ENCODE results near the gene CNGA3.

The CNGA3 gene

DNA sequence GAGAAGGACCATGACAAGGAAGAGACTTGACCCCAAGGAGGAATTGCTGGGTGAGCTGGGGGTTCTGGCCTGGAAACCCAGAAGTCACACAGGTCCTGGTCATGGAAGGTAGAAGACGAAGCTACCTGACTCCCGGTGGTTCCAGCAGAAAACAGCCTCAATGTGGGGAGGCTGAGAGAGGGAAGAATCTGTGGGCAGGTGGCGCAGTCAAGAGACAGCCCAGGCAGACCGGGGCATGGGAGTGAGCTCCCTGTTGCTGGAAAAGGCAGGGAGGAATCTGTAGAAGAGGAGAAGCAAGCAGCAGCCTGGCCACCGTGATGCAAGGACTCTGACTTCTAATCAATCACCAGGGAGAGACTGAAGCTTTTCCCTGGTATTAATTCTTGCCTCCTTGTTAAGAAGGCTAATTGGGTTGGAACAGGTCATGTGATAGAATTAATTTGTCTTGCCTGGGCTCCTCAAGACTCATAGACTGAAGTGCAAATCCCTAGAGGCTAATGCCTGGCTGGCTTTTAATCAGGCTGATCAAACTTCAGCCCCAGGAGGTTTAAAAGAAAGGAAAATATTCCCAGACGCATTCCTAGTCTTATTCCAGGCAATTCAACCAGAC lies 30.1 kb downstream of the CNGA3 start:
- in situ Hi-C loops (cut with HindIII; ENCODE audit: low sequenced_read_pairs) = loop anchor here (25.0 kb wide), 1 partner anchor 564 kb away; no protein-coding TSS in a partner anchor

GRCh38 chr2:98376996-98377395 lies 30.7 kb downstream of the CNGA3 start:
- in situ Hi-C loops (cut with HindIII; ENCODE audit: low sequenced_read_pairs) = loop anchor here (25.0 kb wide), 1 partner anchor 565 kb away; no protein-coding TSS in a partner anchor

GRCh38 chr2:98377544-98377943 lies 31.3 kb downstream of the CNGA3 start:
- in situ Hi-C loops (cut with HindIII; ENCODE audit: low sequenced_read_pairs) = loop anchor here (25.0 kb wide), 1 partner anchor 565 kb away; no protein-coding TSS in a partner anchor

DNA sequence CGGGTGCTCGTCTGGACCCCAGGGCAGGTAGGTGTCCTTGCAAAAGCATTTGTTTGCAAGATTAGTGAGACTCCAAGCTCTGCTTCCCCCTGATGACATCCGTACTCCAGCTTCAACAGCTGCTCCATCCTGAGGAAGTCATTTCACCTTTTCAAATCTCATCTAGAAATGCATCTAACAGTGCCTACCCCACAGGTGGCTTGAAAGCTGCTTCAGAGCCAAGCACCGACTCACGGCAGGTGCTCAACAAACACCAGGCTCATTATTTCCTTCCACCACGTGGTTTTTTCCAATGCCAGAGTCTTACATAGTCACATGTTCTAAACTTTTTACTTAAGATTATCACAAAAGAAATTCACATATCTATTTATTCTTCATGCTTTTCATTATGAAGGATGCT lies 31.9 kb downstream of the CNGA3 start:
- in situ Hi-C loops (cut with HindIII; ENCODE audit: low sequenced_read_pairs) = loop anchor here (25.0 kb wide), 1 partner anchor 566 kb away; no protein-coding TSS in a partner anchor

DNA sequence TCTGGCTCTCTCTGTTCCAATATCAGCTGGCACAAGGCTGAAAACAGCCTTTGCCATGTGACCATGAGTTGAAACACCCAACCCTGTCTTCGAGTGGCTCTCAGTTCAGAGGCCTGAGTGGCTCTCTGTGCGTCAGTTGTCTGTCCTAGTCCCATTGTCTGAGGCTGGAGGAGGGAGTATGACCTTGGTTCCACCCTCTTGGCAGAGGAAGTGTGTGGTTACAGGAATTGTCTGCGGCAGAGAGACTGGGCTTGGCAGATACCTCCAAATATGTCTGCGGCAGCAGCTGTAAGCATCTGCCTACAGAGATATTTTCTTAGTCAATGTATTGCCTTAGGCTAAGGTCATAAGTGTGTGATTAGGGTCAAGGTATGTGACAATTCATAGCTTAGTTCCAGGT lies 32.6 kb downstream of the CNGA3 start:
- in situ Hi-C loops (cut with HindIII; ENCODE audit: low sequenced_read_pairs) = loop anchor here (25.0 kb wide), 1 partner anchor 567 kb away; no protein-coding TSS in a partner anchor

GRCh38 chr2:98379311-98380202 lies 33.3 kb downstream of the CNGA3 start:
- in situ Hi-C loops (cut with HindIII; ENCODE audit: low sequenced_read_pairs) = loop anchor here (25.0 kb wide), 1 partner anchor 567 kb away; no protein-coding TSS in a partner anchor

DNA sequence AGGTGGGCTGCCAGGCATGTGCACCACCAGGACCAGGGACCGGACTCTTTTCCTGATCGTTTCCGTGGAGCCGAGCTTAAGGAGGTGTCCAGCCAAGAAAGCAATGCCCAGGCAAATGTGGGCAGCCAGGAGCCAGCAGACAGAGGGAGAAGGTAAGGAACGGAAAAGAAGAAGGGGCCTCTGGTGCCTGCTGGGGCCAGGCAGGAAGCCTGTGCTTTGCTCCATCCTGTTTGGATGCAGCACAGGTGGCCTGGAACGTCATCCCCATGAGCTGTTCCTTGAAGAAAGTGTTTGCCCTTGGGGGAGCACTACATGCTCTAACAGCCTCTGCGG lies 33.9 kb downstream of the CNGA3 start:
- in situ Hi-C loops (cut with HindIII; ENCODE audit: low sequenced_read_pairs) = loop anchor here (25.0 kb wide), 1 partner anchor 568 kb away; no protein-coding TSS in a partner anchor

DNA sequence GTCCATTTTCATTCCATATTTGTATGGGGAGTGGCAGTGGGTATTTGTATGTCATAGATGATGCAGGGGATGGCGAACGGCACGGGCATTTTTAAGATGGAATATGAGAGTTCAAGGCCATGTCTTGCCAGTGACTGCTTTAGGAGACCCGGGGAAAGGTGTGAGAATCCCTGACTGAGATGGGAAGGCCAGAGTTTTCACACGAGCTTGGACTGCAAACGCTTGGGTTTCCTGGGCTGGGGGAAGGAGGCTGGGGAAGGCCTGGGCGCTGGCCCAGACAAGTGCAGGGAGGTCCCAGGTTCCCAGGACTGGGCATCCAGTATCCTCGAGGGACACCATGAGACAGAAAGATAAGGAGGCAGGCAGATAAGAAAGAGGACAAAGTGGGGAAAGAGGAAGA lies 35.2 kb downstream of the CNGA3 start:
- in situ Hi-C loops (cut with HindIII; ENCODE audit: low sequenced_read_pairs) = loop anchor here (25.0 kb wide), 1 partner anchor 569 kb away; no protein-coding TSS in a partner anchor

GRCh38 chr2:98382086-98382485 lies 35.8 kb downstream of the CNGA3 start:
- in situ Hi-C loops (cut with HindIII; ENCODE audit: low sequenced_read_pairs) = loop anchor here (25.0 kb wide), 1 partner anchor 570 kb away; no protein-coding TSS in a partner anchor

GRCh38 chr2:98382739-98383138 lies 36.5 kb downstream of the CNGA3 start:
- in situ Hi-C loops (cut with HindIII; ENCODE audit: low sequenced_read_pairs) = loop anchor here (25.0 kb wide), 1 partner anchor 570 kb away; no protein-coding TSS in a partner anchor

DNA sequence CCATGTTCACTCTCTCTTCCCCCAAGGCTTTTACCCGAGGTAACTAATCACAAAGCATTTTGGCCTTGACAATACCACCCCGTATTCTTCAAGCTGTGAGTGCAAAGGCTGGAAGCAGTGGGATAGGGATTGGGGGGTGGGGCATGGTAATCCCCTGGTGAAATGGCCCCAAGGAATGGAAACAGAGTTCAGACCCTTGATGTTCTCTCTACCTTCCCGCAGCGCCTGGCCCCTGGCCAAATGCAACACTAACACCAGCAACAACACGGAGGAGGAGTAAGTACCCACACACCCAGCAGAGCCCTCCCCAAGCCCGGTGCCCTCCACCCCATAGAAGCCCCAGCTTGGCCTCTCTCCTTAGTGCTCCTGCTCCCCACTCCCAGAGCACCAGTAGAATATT lies 36.9 kb downstream of the CNGA3 start:
- in situ Hi-C loops (cut with HindIII; ENCODE audit: low sequenced_read_pairs) = loop anchor here (25.0 kb wide), 1 partner anchor 571 kb away; no protein-coding TSS in a partner anchor

DNA sequence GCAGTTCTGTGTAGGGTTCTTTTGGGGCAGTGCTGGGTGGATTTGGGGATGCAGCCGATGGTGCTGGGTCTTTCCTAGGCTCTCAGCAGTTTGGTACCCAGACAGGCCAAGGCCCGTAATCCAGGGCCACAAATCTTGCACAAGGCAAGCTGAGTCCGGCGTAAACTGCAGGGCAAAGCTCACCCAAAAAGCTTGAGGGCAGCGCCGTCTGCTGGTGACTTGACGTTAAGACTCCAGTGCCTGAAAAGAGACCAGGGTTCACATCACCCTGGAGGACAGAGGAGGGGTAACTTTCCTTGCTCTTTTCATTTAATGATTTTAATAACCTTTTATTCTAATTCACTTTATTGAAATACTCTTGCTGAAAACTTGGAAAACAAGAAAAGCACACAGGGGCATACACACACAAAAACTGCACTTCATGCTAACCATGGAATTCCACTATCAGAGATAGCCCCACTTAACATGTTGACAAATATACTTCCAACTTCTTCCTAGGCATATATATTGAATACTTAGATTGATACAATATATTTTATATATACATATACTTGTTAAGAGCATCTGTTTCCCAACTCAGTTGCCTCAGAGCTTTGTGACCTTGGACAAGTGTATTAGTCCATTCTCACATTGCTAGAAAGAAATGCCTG lies 38.9 kb downstream of the CNGA3 start:
- in situ Hi-C loops (cut with HindIII; ENCODE audit: low sequenced_read_pairs) = loop anchor here (25.0 kb wide), 1 partner anchor 573 kb away; no protein-coding TSS in a partner anchor

GRCh38 chr2:98387478-98387877 lies 41.2 kb downstream of the CNGA3 start:
- in situ Hi-C loops (cut with HindIII; ENCODE audit: low sequenced_read_pairs) = loop anchor here (25.0 kb wide), 1 partner anchor 575 kb away; no protein-coding TSS in a partner anchor

DNA sequence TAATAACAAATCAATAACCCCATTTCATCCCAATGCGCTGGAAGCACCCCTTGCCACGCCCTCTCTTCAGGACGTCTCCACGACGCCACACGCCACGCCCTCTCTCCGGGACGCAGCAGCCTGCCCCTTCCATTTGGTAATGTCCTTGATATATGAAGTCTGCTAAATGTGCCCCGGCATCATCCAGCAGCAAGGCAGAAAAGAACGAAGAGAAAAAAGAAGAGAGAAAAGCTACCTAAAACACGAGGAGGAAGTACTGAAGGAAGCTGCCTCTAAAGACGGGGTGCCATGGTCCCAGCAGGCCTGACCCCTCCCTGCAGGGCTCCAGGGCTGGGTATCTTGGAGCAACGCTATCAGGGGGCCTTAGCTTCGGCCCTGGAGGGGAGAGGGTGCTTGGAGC lies 41.8 kb downstream of the CNGA3 start:
- in situ Hi-C loops (cut with HindIII; ENCODE audit: low sequenced_read_pairs) = loop anchor here (25.0 kb wide), 1 partner anchor 576 kb away; no protein-coding TSS in a partner anchor

GRCh38 chr2:98388601-98389250 lies 42.5 kb downstream of the CNGA3 start:
- in situ Hi-C loops (cut with HindIII; ENCODE audit: low sequenced_read_pairs) = loop anchor here (25.0 kb wide), 1 partner anchor 576 kb away; no protein-coding TSS in a partner anchor

- in situ Hi-C loops (cut with HindIII; ENCODE audit: low sequenced_read_pairs) = loop anchor here (25.0 kb wide), 1 partner anchor 577 kb away; no protein-coding TSS in a partner anchor
Observed at GRCh38 chr2:98389251-98389605, 43.0 kb downstream of the CNGA3 start.

DNA sequence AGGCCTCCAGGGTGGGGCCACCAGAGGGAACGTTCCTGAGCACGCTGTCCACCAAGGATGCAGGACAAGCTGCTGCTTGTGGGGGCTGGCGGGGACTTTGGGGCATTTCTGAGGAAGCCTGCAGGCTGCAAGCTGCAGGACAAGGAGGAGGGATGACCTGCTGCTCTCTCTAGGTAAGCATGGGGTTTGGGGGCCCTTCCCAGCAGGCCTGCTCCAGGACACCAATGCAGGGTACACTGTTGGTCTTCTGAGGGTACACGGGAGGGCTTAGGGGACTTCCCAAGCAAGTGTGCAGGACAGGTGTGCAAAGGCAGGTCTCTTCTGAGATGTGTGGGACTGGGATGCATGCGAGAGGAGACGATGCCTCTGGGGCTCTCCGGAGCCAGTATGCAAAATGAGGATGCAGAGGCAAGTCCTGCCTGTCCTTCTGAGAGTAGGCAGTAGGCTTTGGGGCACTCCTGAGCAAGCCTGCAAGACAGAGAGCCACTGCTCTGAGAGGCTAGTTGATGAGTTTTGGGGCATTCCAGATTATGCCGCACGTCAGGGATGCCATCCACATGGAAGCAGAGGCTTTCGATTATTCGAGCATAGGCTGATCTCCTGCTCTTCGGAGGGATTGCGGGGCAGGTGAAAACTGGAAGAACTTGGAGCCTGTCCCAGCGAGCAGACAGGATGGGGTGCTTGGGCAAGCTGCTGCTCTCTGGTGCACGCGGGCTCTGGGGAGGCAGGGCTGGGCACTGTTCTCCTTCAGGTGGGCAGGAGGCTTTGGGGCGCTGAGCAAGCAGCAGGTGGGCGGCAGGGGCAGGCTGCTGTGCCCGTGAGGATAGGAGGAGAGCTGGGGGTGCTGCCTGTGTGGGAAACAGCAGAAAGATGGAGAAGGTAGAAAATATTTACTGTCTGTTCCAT lies 44.6 kb downstream of the CNGA3 start:
- in situ Hi-C loops (cut with HindIII; ENCODE audit: low sequenced_read_pairs) = loop anchor here (25.0 kb wide), 1 partner anchor 579 kb away; no protein-coding TSS in a partner anchor

- in situ Hi-C loops (cut with HindIII; ENCODE audit: low sequenced_read_pairs) = loop anchor here (25.0 kb wide), 1 partner anchor 579 kb away; no protein-coding TSS in a partner anchor
Observed at GRCh38 chr2:98391581-98392270, 45.5 kb downstream of the CNGA3 start.

Measured in endothelial cell of hepatic sinusoid (primary cell).